Measurements from ENCODE around the gene DPP4.

- TF ChIP-seq POLR2A (IDR thresholded peaks at IDR 0.05) (no peak), CTCF (IDR thresholded peaks at IDR 0.05) (no peak)
Observed at GRCh38 chr2:162056796-162057399, 17.1 kb downstream of the DPP4 start.
